ENCODE measurements around the gene AIFM3. TPM values are rescaled to one million over a fixed set of nuclear protein-coding genes. Genes with fewer than 3 reads are reported as not detected.

The AIFM3 gene
- total and polyA plus RNA-seq, 2 of the 13 experiments (the other 11 are each of a cell fraction or from before 2014, with no cell fraction given), result 9.0 to 15.3 TPM

GRCh38 chr22:20963201-20964052 is 3.6 kb upstream of the AIFM3 start (continued):
- TF ChIP-seq ZNF687 (CRISPR knock-in tag; IDR thresholded peaks at IDR 0.05) (peak; percentile 96), ZNF382 (CRISPR knock-in tag; IDR thresholded peaks at IDR 0.05; ENCODE audit: borderline replicate concordance) (no peak), ZNF790 (CRISPR knock-in tag; IDR thresholded peaks at IDR 0.05; ENCODE audit: borderline replicate concordance) (no peak), RELA (CRISPR knock-in tag; IDR thresholded peaks at IDR 0.05) (no peak), ZNF7 (CRISPR knock-in tag; IDR thresholded peaks at IDR 0.05) (no peak), KLF13 (CRISPR knock-in tag; IDR thresholded peaks at IDR 0.05) (peak; percentile 61; the same call in 1 of the 2 replicates), ZFP91 (CRISPR knock-in tag; IDR thresholded peaks at IDR 0.05; ENCODE audit: borderline replicate concordance) (no peak), FOXC1 (CRISPR knock-in tag; IDR thresholded peaks at IDR 0.05; ENCODE audit: borderline replicate concordance) (no peak), HHEX (CRISPR knock-in tag; IDR thresholded peaks at IDR 0.05) (no peak), ZC3H4 (CRISPR knock-in tag; IDR thresholded peaks at IDR 0.05; ENCODE audit: borderline replicate concordance) (no peak), ZNF34 (CRISPR knock-in tag; IDR thresholded peaks at IDR 0.05; ENCODE audit: borderline replicate concordance) (no peak), ZNF253 (CRISPR knock-in tag; IDR thresholded peaks at IDR 0.05; ENCODE audit: borderline replicate concordance) (no peak), ZFP82 (CRISPR knock-in tag; IDR thresholded peaks at IDR 0.05; ENCODE audit: borderline replicate concordance) (0 out of 2 replicates have a peak, but pooled peaks have one; percentile 11), SKI (IDR thresholded peaks at IDR 0.05; ENCODE audit: partially characterized antibody) (no peak), E2F5 (CRISPR knock-in tag; conservative IDR thresholded peaks at IDR 0.05) (no peak), ZNF605 (CRISPR knock-in tag; IDR thresholded peaks at IDR 0.05) (peak; percentile 65), MAX (IDR thresholded peaks at IDR 0.05) (peak; percentile 85), ZNF260 (CRISPR knock-in tag; IDR thresholded peaks at IDR 0.05; ENCODE audit: borderline replicate concordance, low read depth) (no peak), ERF (CRISPR knock-in tag; IDR thresholded peaks at IDR 0.05) (0 out of 2 replicates have a peak, but pooled peaks have one; percentile 80), KMT2B (CRISPR knock-in tag; IDR thresholded peaks at IDR 0.05) (no peak), GPBP1L1 (CRISPR knock-in tag; IDR thresholded peaks at IDR 0.05) (no peak), ZNF543 (CRISPR knock-in tag; IDR thresholded peaks at IDR 0.05) (no peak)
